Mesodermal cell (in vitro differentiated cells): ENCODE measurements around the gene HDAC2.
"Not testable (repeated sequence)": the region's sequence is repeated elsewhere in the genome, so short reads cannot be mapped to it uniquely, and the experiment has no call there.

Experiments
- H3K27ac ChIP-seq: 2 replicates; pipeline ENCODE4 v1.7.0; 2013; ENCODE audit warnings: mild to moderate bottlenecking, low read depth, low read length, moderate library complexity; ENCODE audit not compliant: severe bottlenecking
- H3K36me3 ChIP-seq: 2 replicates; pipeline ENCODE4 v1.7.1; 2013; ENCODE audit warnings: mild to moderate bottlenecking, low read length, moderate library complexity; ENCODE audit not compliant: control insufficient read depth, insufficient read depth
- H3K4me1 ChIP-seq: one replicate; pipeline ENCODE4 v1.7.1; 2013; ENCODE audit warnings: mild to moderate bottlenecking, low read length; ENCODE audit not compliant: insufficient read depth, control insufficient read depth, poor library complexity, severe bottlenecking
- H3K4me3 ChIP-seq: 2 replicates; pipeline ENCODE4 v1.7.0; 2013; ENCODE audit warnings: low read length, control low read depth, mild to moderate bottlenecking; ENCODE audit not compliant: insufficient read depth, poor library complexity, severe bottlenecking; ENCODE audit errors: extremely low read depth
- H3K9me3 ChIP-seq: 2 replicates; pipeline ENCODE4 v1.7.1; 2013; ENCODE audit warnings: mild to moderate bottlenecking, low read length, moderate library complexity; ENCODE audit not compliant: control insufficient read depth
- WGBS, 2 experiments: methylation state at CpG; one replicate each; pipeline ENCODE4 v1.1.5; 2013; ENCODE audit warnings: missing lambda C conversion rate in 2 of 2; ENCODE audit not compliant: insufficient coverage in 2 of 2; 5-methylcytosine and 5-hydroxymethylcytosine counted together

The HDAC2 gene

DNA sequence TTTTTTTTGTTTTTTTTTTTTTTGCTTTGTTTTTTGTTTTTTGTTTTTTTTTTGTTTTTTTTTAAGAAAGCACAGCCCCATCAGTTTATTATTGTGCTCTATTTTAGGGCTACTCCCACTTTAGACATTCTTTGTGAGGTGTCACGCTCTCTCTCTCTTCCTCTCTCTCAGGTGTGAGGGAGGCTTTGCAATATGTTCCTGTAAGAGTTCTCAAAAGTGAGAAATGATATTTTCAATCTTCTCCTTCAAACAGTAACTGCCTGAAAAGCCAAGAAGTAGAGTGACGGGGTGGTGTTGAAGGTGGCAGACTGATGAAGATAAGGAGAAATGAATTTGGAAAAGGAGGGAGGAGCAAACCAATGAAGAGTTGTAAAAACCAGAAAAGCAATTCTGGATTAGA is 28.3 kb upstream of the HDAC2 start:
- H3K4me3 ChIP-seq: no peak overlapping the region
- peaks cover 40% of the 10 kb centered on the region for H3K36me3 ChIP-seq
- no peak overlapping the region for H3K27ac ChIP-seq
- WGBS, 2 experiments: 92% methylated on average over 1 of the region's 2 CpGs; no CpG with 5 or more reads in 1 of the 2 experiments
- peaks cover 5% of the 10 kb centered on the region for H3K9me3 ChIP-seq
- H3K4me1 ChIP-seq: peaks cover 24% of the 10 kb centered on the region

DNA sequence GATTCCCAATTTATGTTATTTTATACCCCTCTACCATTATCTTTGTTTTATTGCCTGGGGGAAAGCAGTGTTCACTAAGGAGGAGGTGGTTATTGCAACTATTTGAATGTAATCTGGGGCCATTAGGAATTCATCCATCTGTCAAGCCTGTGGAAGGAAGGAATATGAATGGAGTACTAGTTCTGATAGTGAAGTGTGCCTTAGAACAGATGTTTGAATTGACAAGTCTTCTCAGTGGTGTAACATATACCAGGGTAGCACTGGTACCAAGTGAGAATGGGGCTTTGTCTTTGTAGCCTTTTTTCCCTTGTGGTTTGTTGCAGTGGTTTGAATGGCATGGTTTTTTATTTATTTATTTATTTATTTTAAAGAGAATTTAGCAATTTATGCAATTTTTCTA is 27.9 kb upstream of the HDAC2 start:
- no peak overlapping the region for H3K27ac ChIP-seq
- peaks cover 45% of the 10 kb centered on the region for H3K36me3 ChIP-seq
- H3K4me3 ChIP-seq: no peak overlapping the region
- peaks cover 24% of the 10 kb centered on the region for H3K4me1 ChIP-seq
- peaks cover 5% of the 10 kb centered on the region for H3K9me3 ChIP-seq

DNA sequence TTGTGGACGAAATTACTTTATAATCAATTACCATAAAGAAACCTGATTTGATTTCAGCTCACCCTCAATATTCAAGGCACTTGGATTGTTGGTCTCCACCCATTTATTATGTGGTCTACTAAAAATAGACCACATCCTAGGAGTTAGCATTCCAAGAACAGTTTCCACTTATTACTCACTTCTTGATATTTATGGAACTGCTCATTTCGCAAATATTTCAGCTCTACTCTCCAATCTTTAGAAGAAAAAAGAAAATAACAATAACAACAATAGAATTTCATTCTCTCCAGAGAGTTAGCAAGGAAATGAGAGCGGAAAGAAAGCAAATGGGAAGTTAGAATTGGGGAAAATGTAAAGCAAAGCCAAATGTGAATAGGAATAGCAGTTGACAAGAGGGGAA is 26.2 kb upstream of the HDAC2 start:
- Histone ChIP-seq H3K4me3 (no peak overlapping the region), H3K9me3 (peaks cover 5% of the 10 kb centered on the region), H3K27ac (peak overlapping the region; percentile 68), H3K36me3 (peaks cover 54% of the 10 kb centered on the region), H3K4me1 (peaks cover 24% of the 10 kb centered on the region)
- WGBS, 2 experiments: 100% methylated on average over 1 of the region's 3 CpGs; no CpG with 5 or more reads in 1 of the 2 experiments

DNA sequence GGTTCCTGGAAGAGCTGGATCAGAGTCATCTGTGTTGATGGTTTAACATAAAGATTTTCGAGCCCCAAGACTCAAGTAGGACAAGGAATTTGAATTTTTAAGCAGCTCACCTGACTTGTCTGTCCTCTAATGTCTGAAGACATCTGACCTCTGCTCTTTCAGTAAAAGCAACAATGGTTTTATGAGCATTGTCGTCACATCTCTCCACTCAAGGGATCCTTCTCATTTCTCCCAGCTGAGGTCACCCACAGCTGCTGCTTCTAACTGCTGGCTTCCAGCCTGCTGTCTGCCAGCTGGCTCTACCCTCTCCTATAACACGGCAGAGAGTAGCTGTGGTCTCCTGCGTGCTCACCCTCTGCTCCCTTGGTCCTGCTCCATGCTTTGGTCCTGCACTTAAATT is 24.7 kb upstream of the HDAC2 start:
- H3K4me1 ChIP-seq: peaks cover 24% of the 10 kb centered on the region
- H3K4me3 ChIP-seq: no peak overlapping the region
- peak overlapping the region; percentile 93 for H3K27ac ChIP-seq
- peaks cover 53% of the 10 kb centered on the region for H3K36me3 ChIP-seq
- H3K9me3 ChIP-seq: peaks cover 5% of the 10 kb centered on the region
- WGBS, 2 experiments: 23 to 31% methylated on average over 4 of the region's 4 CpGs

DNA sequence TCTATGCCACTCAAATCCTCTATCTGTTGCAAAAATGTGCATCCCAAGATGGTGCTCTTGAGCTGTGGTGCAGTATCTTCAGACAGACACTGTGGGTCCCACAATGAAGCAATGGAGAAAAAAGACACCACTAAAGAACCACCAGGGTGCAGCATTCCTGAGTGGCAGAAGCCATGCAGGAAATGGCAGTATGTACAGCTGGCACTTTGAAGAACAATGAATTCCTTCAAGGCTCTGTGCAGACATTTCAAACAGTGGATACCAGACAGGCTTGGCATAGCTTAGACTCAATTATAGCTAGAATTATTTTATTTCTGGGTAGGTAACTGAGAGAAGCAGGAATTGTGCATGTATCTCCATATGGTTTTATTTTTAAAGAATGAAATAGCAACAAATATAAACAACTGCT is 24.0 kb upstream of the HDAC2 start:
- H3K4me1 ChIP-seq: peaks cover 24% of the 10 kb centered on the region
- no peak overlapping the region for H3K4me3 ChIP-seq
- H3K9me3 ChIP-seq: peaks cover 1% of the 10 kb centered on the region
- peaks cover 48% of the 10 kb centered on the region for H3K36me3 ChIP-seq
- H3K27ac ChIP-seq: peak overlapping the region; percentile 93

DNA sequence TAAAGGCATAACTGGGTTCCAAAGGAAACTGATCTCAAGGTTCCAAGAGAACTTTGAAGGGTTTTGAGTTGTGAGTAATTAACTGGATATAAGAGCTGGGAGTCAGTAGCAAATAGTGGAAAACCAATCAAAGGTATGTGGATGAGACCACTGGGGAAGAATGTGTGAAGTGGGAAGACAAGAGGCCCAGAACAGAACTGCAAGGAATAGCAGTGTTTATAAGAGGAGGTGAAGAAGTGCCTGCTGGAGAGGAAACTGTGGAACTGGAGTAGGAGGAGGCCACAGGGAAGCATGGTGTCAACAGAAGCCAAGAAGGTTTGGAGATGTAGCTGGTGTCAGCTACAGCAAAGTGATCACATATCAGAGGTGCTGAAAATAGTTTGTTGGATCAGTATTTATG is 18.7 kb upstream of the HDAC2 start:
- H3K4me3 ChIP-seq: no peak overlapping the region

DNA sequence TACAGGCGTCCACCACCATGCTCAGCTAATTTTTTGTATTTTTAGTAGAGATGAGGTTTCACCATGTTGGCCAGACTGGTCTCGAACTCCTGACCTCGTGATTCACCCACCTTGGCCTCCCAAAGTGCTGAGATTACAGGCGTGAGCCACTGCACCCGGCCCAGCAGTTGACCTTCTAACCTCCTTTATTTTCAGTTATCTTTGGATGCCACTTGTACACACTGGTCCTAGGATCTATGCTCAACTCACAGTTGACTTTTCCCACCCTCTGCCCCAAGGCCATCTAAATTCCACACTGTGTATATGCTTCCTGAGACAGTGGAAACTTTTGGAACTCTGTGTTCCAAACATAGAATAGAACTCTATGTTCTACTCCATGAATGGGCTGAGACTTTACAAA is 11.7 kb upstream of the HDAC2 start:
- not testable (repeated sequence) for H3K4me3 ChIP-seq, H3K27ac ChIP-seq, H3K36me3 ChIP-seq, H3K9me3 ChIP-seq, H3K4me1 ChIP-seq
- WGBS, 2 experiments: 68 to 91% methylated on average over 3 to 4 of the region's 5 CpGs

More for the DNA sequence above, 18.7 kb upstream of the HDAC2 start:
- peaks cover 7% of the 10 kb centered on the region for H3K9me3 ChIP-seq
- H3K27ac ChIP-seq: no peak overlapping the region
- H3K4me1 ChIP-seq: no peaks in the 10 kb centered on the region
- H3K36me3 ChIP-seq: peaks cover 53% of the 10 kb centered on the region

DNA sequence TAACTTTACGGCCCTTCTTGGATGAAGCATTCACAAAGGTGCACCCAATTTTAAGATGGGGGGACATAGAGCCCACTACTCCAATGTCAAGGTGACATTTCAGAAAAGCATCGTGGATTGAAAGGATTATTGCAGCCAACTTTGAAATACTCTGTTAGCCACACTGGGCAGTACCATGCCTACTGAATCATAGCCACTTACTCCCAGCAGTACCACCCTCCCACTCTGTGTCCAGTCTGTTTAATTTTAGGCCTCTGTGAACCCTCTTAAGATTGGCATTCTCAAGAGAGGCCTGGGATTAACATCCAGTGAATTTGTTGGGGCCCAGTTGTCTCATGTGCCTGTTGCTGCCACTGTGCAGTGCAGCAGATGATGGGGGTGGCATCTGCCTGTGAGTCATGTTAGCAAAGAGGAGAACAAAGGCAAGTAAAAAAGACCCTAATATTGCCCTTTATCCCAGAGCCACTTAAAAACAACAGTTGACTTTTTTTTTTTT is 11.2 kb upstream of the HDAC2 start:
- Histone ChIP-seq H3K9me3 (no peaks in the 10 kb centered on the region), H3K36me3 (peaks cover 5% of the 10 kb centered on the region), H3K4me3 (no peak overlapping the region), H3K4me1 (no peaks in the 10 kb centered on the region), H3K27ac (no peak overlapping the region)
- 95 to 100% methylated on average over 2 of the region's 2 CpGs for WGBS, 2 experiments

DNA sequence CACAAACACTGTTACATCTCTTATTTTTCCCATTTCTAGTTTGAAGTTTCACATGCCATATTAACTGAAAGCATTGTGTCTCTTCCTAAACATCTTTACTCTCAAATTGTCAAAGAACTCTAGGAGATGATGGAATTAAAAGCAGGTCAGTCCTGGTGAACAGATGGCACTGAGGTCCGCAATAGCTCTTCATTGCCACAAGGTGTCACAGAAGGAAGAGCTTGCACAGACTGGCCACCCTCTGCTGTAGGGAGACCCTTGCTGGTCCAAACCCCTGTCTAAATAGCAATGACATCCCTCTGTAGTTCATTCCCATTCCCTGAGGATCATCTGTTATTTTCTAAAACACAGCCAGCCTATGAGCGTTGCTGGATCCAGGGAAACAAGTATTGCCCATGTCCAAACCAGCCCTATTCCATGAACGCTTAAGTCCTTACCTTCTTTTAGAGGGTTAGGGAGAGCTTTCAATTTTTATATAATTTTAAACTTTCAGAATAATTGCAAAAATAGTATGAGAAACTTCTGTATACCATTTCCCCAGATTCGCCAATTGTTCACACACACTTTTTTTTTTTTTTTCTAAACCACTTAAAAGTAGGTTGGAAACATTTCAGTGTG is 10.1 kb upstream of the HDAC2 start:
- Histone ChIP-seq H3K4me1 (no peaks in the 10 kb centered on the region), H3K36me3 (no peaks in the 10 kb centered on the region), H3K9me3 (no peaks in the 10 kb centered on the region), H3K4me3 (no peak overlapping the region), H3K27ac (no peak overlapping the region)
- 60 to 90% methylated on average over 1 to 2 of the region's 4 CpGs for WGBS, 2 experiments

DNA sequence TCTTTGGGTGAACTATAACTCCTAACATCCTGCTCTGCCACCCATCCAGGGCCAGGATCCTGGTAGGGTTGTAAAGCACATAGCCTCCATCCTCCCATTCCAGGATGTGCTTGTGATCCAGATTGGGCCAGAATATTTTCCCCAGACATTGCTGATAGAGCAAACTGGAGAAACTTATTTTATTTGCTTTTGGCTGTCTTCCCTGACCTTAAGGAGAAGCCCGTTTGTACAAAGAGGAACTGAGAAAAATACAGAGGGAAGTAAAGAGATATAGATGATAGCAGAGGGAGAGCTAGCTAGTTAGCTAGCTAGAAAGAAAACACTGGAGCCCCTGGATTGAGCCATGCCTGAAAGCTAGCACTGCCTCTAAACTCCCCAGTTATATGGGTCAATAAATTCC is 9.0 kb upstream of the HDAC2 start:
- Histone ChIP-seq H3K4me3 (no peak overlapping the region), H3K4me1 (no peaks in the 10 kb centered on the region), H3K36me3 (no peaks in the 10 kb centered on the region), H3K27ac (no peak overlapping the region), H3K9me3 (no peaks in the 10 kb centered on the region)
- WGBS, 2 experiments: 83 to 90% methylated on average over 1 of the region's 1 CpG

DNA sequence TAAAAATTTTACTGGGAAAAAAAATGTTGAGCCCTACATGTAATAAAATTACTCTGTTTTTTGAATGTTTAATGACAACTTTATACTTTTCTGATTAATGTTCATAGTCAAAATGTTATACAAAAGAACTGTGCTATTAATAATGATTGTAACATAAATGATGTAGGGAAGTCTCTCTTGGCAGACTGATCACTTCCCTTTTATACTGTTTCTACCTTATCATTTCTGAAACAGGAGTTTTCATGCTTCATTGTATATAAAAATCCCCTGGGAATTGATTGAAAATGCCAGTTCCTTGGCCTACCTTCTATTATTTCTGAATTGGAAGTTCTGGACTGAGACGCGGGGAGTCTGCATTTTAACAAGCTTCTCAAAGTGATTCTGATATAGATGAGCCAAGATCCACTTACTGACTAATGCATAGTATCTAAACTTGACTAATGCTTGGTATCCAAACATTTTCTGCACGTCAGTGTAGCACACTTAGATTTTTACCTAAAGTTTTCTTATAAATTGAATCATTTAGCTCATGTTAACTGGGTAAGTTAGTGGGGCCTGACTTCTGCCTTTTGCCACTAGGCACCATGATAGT is 7.2 kb upstream of the HDAC2 start:
- Histone ChIP-seq H3K27ac (no peak overlapping the region), H3K4me3 (no peak overlapping the region), H3K36me3 (no peaks in the 10 kb centered on the region), H3K4me1 (no peaks in the 10 kb centered on the region), H3K9me3 (no peaks in the 10 kb centered on the region)
- 100% methylated on average over 2 of the region's 3 CpGs for WGBS, 2 experiments
